HG02884 (cell line): ENCODE data around the gene SCGB3A2.

Experiments used
- ATAC-seq: cut with Tn5 transposase; IDR thresholded peaks from one replicate; pipeline ENCODE4 v1.9.1; 2021; ENCODE audit warnings: mild to moderate bottlenecking, moderate library complexity; ENCODE audit not compliant: unreplicated experiment

The SCGB3A2 gene

GRCh38 chr5:147902609-147903115 lies 24.2 kb downstream of the SCGB3A2 start:
- ATAC-seq: no peak

DNA sequence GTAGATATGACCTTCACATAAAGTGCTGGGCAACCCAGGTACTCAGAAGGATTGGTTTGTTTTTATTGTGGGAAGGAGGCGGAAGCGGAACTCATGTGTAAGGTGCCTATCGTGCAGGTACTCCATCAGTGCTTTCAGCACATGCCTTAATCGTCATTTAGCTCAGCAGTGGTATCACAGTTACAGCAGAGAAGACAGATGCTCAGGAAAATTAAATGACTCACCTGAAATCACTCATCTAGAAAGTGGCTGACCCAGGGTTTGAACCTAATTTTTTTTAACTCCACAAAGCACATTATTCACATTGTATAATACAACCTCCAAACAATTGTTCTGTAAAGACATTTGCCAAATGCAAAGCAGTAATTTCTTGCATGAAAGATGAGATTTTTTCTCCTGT lies 25.6 kb downstream of the SCGB3A2 start:
- no peak for ATAC-seq

GRCh38 chr5:147906326-147907095 lies 28.0 kb downstream of the SCGB3A2 start, which contains the start of gene C5orf46:
Gene C5orf46, minus strand, starts transcription at chr5:147906538. Its CDS starts 37 bp downstream, at chr5:147906501.
- ATAC-seq: no peak

GRCh38 chr5:147911427-147911826 lies 32.9 kb downstream of the SCGB3A2 start:
- ATAC-seq: no peak

DNA sequence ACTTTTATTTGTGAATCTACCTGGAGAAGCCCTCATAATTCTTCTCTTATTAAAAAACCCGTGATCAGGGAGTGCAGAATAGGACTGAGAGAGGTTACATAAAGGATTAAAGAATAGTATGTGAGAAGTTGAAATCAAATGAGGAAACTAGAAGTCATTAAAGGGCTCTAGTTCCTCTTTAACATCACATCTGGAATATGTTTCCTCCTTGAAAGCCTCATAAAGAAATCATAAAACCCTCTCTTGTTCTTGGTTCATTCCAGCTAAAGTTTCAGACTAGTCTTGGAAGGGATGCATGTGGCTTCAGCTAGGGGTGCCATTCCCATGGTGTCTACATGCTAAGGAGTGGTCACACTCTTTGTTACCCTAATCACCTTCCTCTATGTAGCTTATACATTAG lies 33.5 kb downstream of the SCGB3A2 start:
- ATAC-seq: no peak

DNA sequence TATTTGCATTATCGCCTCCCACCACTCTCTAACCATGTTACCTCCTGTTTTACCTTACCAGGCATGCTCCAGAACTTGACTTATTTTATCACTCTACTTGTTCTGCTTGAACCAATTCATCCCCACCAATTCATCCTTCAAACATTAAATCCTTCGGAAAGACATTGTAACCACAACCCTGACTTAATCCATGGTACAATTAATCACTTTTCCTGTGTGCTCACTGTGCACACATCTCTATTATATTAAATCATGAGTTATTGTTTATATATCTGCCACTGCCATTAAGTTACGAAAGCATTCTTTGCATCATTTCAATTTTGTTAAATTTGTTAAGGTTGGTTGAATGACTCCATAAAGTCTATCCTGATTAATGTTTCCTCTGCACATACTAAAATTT lies 35.3 kb downstream of the SCGB3A2 start:
- no peak for ATAC-seq

GRCh38 chr5:147918101-147918685 lies 39.7 kb downstream of the SCGB3A2 start:
- no peak for ATAC-seq

- no peak for ATAC-seq
Measured at GRCh38 chr5:147918899-147919298, 40.4 kb downstream of the SCGB3A2 start.

- ATAC-seq: no peak
Measured at GRCh38 chr5:147920420-147921030, 42.0 kb downstream of the SCGB3A2 start.

- ATAC-seq: no peak
Measured at GRCh38 chr5:147921136-147921535, 42.6 kb downstream of the SCGB3A2 start.

GRCh38 chr5:147925020-147925419 lies 46.5 kb downstream of the SCGB3A2 start:
- ATAC-seq: no peak

DNA sequence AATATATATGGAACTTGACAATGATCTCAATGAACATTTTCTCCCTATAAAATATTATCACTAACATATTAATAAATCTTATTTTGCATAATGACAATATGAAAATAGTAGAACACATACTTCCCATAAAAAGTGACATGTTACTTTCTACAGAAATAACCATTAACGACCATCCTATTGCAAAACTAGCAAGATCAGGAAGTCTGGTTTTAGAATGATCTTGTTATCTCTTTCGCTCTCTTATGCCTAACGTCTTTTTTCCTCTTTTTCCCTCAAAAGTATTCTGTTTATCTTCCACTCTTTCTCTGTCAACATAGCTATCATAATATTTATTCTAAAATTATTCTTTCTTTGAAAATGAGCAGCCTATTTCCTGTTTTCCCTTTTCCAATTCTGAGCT lies 49.4 kb downstream of the SCGB3A2 start:
- ATAC-seq: no peak

- ATAC-seq: peak; percentile 88
Measured at GRCh38 chr5:147930769-147931168, 52.3 kb downstream of the SCGB3A2 start.
